GM23248 (cell line): Measurements from ENCODE around the gene SH3RF3.

Source experiments
- EZH2 ChIP-seq: fragments of 200-600 bp; sonication (generic); IDR thresholded peaks from 2 replicates; pipeline ENCODE4 v1.6.1; 2018; ENCODE audit warnings: antibody characterized with exemption, mild to moderate bottlenecking; ENCODE audit not compliant: insufficient read depth, poor library complexity, severe bottlenecking
- EZH2phosphoT487 ChIP-seq: fragments of 200-600 bp; sonication (generic); IDR thresholded peaks from 2 replicates; pipeline ENCODE4 v1.6.1; 2018; ENCODE audit warnings: antibody characterized with exemption, moderate library complexity, mild to moderate bottlenecking, low read depth; ENCODE audit not compliant: insufficient read depth

DNA sequence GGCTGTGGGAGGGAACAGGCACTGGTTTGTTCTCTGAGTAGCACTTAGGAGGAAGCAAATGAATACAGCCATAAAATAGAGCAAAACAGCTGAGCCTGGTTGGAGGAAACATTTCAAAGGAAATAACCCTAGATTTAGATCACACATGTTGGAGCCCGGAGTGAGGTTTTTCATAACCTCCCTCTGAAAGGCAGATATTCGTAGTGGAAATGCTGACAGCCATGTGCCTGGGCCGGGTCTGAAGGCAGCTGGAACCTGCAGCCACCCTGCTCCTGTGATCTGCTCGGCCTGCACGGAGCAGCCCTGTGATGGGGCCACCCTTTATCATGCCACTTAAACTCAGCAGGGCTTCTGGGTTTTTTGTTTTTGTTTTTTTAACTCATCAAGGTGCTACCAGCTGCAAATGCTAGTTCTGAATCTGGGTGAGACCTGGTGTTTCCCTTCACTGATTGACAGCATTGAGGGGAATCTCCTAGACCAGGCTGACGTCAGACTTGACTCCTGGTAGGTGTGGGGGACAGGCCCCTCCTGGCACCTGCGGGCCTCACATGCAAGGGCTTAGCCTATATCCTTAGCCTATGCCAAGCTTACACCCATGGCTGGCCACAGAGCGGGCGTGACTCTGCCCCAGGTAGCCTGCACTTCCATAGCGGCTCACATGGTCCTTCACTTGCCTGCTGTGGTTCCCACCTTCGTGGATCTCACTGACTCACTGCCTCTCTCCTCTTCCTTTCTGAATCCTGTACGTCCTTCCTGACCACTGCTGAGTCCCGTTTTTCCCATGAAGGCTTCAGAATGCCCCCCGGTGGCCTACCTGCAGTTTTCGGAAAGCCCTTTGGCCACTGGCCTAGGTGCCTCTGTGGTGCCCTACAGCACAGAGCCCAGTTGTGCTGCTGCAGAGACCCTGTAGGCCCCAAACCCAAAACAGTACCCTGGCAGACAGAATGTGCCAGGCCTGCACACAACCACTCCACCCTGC, 267.5 kb downstream of the SH3RF3 start:
- no peak for TF ChIP-seq EZH2
- no peak for TF ChIP-seq EZH2phosphoT487
